Gastrocnemius medialis (tissue), 4 donors: Measurements from ENCODE around the gene SPRR1B. TPM values are rescaled to one million over a fixed set of nuclear protein-coding genes. Genes with fewer than 3 reads are reported as not detected.

ENCODE experiments used
- ATAC-seq, 2 donors: fragments of 150-250 bp; one replicate each; pipeline ENCODE4 v1.9.1; 2016
- DNase-seq, 2 donors: peaks; one replicate each; pipeline ENCODE4 v3.0.0-alpha.2; 2019
- H3K27ac ChIP-seq, 4 donors: fragments of 200-600 bp; sonication (generic); 1 replicate in 1 of 4; 2 replicates in 3 of 4; pipeline ENCODE4 v1.5.1; 2016 to 2018; ENCODE audit warnings: mild to moderate bottlenecking in 2 of 4, moderate library complexity in 1 of 4
- H3K27me3 ChIP-seq, 3 donors: fragments of 200-600 bp; sonication (generic) in 2 of 3; 1 replicate in 1 of 3; 2 replicates in 2 of 3; pipeline versions ENCODE4 v1.5.1 to v1.6.0; 2016 to 2019; ENCODE audit warnings: mild to moderate bottlenecking in 1 of 3, moderate library complexity in 1 of 3
- H3K36me3 ChIP-seq, 2 donors: fragments of 200-600 bp; sonication (generic) in 1 of 2; one replicate each; pipeline ENCODE4 v1.5.1; 2017 to 2018
- H3K4me1 ChIP-seq, 2 donors: fragments of 200-600 bp; sonication (generic) in 1 of 2; one replicate each; pipeline ENCODE4 v1.5.1; 2016 to 2017; ENCODE audit warnings: mild to moderate bottlenecking in 2 of 2
- H3K4me3 ChIP-seq, 4 donors: fragments of 200-600 bp; sonication (generic) in 3 of 4; 1 replicate in 1 of 4; 2 replicates in 3 of 4; pipeline ENCODE4 v1.5.1; 2016 to 2019; ENCODE audit warnings: mild to moderate bottlenecking in 2 of 4
- H3K9me3 ChIP-seq, 3 donors: fragments of 200-600 bp; sonication (generic) in 2 of 3; 1 replicate in 1 of 3; 2 replicates in 2 of 3; pipeline ENCODE4 v1.5.1; 2016 to 2019
- POLR2A ChIP-seq, 2 donors: fragments of 450-650 bp; IDR thresholded peaks; one replicate each; pipeline ENCODE4 v1.6.1; 2017; ENCODE audit warnings: antibody characterized with exemption in 2 of 2, mild to moderate bottlenecking in 2 of 2, moderate library complexity in 2 of 2
- in situ Hi-C, 4 donors: fragments of 200-750 bp; cut with MboI; loops; one replicate each; pipeline versions ENCODE4 v1.15.0 to v1.8.0; 2017; ENCODE audit warnings: low sequenced_read_pairs in 4 of 4
- intact Hi-C: fragments of 100-400 bp; cut with DNase I; formaldehyde crosslinking; loops from one replicate; pipeline ENCODE4 v1.15.1; 2023; ENCODE audit warnings: low total_unique reads
- total RNA-seq, 4 donors: library from RNA; depleted of rRNA; stranded (reverse); fragments of >200 nt; gene quantifications; one replicate each; pipeline versions ENCODE4 v1.1.0 to v1.2.3, GENCODE V29; 2016
- TF ChIP-seq, protein P1 (sequence below), 5 experiments: fragments of 450-650 bp in 3 of 5; fragments of 200-600 bp in 2 of 5; sonication (generic) in 2 of 5; IDR thresholded peaks in 4 of 5; conservative IDR thresholded peaks in 1 of 5; 1 replicate in 4 of 5; 2 replicates in 1 of 5; pipeline ENCODE4 v1.5.1; 2016 to 2019; ENCODE audit warnings: antibody characterized with exemption in 5 of 5, mild to moderate bottlenecking in 3 of 5, moderate library complexity in 3 of 5

The SPRR1B gene
- total RNA-seq, 4 donors from 2014 or later = not detected

- Histone ChIP-seq H3K9me3 (no peaks in the 10 kb centered on the region), H3K27me3 (no peaks in the 10 kb centered on the region), H3K4me3 (no peak overlapping the region), H3K36me3 (no peaks in the 10 kb centered on the region), H3K27ac (no peak overlapping the region), H3K4me1 (no peaks in the 10 kb centered on the region)
- ATAC-seq (no peak), DNase-seq (no peak)
- TF ChIP-seq, protein P1, sequence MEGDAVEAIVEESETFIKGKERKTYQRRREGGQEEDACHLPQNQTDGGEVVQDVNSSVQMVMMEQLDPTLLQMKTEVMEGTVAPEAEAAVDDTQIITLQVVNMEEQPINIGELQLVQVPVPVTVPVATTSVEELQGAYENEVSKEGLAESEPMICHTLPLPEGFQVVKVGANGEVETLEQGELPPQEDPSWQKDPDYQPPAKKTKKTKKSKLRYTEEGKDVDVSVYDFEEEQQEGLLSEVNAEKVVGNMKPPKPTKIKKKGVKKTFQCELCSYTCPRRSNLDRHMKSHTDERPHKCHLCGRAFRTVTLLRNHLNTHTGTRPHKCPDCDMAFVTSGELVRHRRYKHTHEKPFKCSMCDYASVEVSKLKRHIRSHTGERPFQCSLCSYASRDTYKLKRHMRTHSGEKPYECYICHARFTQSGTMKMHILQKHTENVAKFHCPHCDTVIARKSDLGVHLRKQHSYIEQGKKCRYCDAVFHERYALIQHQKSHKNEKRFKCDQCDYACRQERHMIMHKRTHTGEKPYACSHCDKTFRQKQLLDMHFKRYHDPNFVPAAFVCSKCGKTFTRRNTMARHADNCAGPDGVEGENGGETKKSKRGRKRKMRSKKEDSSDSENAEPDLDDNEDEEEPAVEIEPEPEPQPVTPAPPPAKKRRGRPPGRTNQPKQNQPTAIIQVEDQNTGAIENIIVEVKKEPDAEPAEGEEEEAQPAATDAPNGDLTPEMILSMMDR (IDR thresholded peaks at IDR 0.05 in 4 of 5, conservative IDR thresholded peaks at IDR 0.05 in 1 of 5) = no peak
- no peak for TF ChIP-seq POLR2A (IDR thresholded peaks at IDR 0.05)
- in situ Hi-C loops (no loop called here), intact Hi-C loops (no loop called here)
These were observed 37.8 kb upstream of the SPRR1B start for GRCh38 chr1:152993186-152993585.

GRCh38 chr1:152995842-152996241 lies 35.2 kb upstream of the SPRR1B start:
- no peaks in the 10 kb centered on the region for H3K9me3 ChIP-seq
- in situ Hi-C loops = no loop called here
- no peaks in the 10 kb centered on the region for H3K36me3 ChIP-seq
- H3K27me3 ChIP-seq = no peaks in the 10 kb centered on the region
- TF ChIP-seq, protein P1 (IDR thresholded peaks at IDR 0.05 in 4 of 5, conservative IDR thresholded peaks at IDR 0.05 in 1 of 5) = no peak
- TF ChIP-seq POLR2A (IDR thresholded peaks at IDR 0.05) = no peak
- ATAC-seq = no peak
- DNase-seq = no peak
- no peak overlapping the region for H3K4me3 ChIP-seq
- no peaks in the 10 kb centered on the region for H3K4me1 ChIP-seq
- intact Hi-C loops = no loop called here
- no peak overlapping the region for H3K27ac ChIP-seq

GRCh38 chr1:152996633-152997400 lies 34.2 kb upstream of the SPRR1B start:
- DNase-seq = no peak

DNA sequence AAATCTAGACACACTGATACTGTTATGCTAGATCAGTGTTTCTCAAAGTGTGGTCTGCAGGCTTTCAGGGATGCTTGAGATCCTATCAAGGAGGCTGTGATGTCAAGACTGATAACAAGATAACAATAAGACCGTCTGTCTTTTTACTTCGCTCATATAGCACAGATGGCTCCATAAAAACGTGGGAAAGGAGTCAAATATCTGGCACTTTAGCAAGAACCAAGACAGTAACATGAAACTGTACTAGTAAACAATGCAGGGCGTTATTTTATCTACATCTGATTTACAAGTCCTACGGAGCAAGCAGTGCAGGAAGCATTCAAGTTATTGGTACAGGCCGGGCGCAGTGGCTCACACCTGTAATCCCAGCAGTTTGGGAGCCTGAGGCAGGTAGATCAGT lies 33.1 kb upstream of the SPRR1B start:
- TF ChIP-seq, protein P1 (IDR thresholded peaks at IDR 0.05 in 4 of 5, conservative IDR thresholded peaks at IDR 0.05 in 1 of 5) = no peak
- TF ChIP-seq POLR2A (IDR thresholded peaks at IDR 0.05) = no peak
- Histone ChIP-seq H3K4me1 (no peaks in the 10 kb centered on the region), H3K27ac (no peak overlapping the region), H3K9me3 (no peaks in the 10 kb centered on the region), H3K27me3 (no peaks in the 10 kb centered on the region), H3K4me3 (no peak overlapping the region), H3K36me3 (no peaks in the 10 kb centered on the region)
- intact Hi-C loops = no loop called here
- in situ Hi-C loops = no loop called here
- ATAC-seq = no peak
- no peak for DNase-seq

More at GRCh38 chr1:152996633-152997400, 34.2 kb upstream of the SPRR1B start:
- no peak for TF ChIP-seq POLR2A (IDR thresholded peaks at IDR 0.05)
- TF ChIP-seq, protein P1 (IDR thresholded peaks at IDR 0.05 in 4 of 5, conservative IDR thresholded peaks at IDR 0.05 in 1 of 5) = no peak
- in situ Hi-C loops = no loop called here
- no peaks in the 10 kb centered on the region for H3K36me3 ChIP-seq
- no peak overlapping the region for H3K4me3 ChIP-seq
- H3K9me3 ChIP-seq = no peaks in the 10 kb centered on the region
- H3K27ac ChIP-seq = no peak overlapping the region
- ATAC-seq = no peak
- H3K27me3 ChIP-seq = no peaks in the 10 kb centered on the region
- H3K4me1 ChIP-seq = no peaks in the 10 kb centered on the region
- intact Hi-C loops = no loop called here
